Measurements from ENCODE around the gene ASB18.

DNA sequence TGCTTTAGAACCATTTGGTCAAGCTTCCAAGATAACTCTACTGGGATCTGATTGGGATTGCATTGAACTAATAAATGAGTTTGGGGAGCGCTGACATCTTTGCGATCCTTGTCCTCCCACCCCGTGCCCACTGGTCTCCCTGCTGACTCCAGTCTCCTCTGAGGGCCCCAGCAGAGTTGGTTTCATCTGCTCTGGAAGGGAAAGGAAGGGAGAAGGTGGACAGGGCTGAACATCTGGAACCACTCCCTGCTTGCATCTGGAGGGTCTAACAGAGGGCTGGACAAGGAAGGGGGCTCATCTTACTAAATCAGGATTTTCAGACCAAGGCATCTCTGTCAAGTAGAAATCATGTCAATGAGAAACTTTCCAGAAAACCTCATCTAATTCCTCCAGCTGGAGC is 108.8 kb downstream of the ASB18 start:
- TF ChIP-seq EZH2phosphoT487 (IDR thresholded peaks at IDR 0.05; ENCODE audit: insufficient read depth, low read depth), result no peak
- no peak for TF ChIP-seq EZH2 (IDR thresholded peaks at IDR 0.05; ENCODE audit: insufficient read depth, poor library complexity, severe bottlenecking)

Measured in GM23248 (cell line).